Measurements from ENCODE around the gene FBXO38. TPM values are rescaled to one million over a fixed set of nuclear protein-coding genes. Genes with fewer than 3 reads are reported as not detected.
A peak's percentile ranks its signal among the peaks of the same experiment; 100 is the strongest.

FBXO38 gene
- 10 to 100 TPM; 38.2 to 45.1 TPM for total RNA-seq

GRCh38 chr5:148383564-148384379, at the start of gene FBXO38:
FBXO38 (plus strand) TSS chr5:148383958; CDS start chr5:148394777, 10,819 bp downstream.
- Histone ChIP-seq H3K36me3 (no peaks in the 10 kb centered on the region), H3K9ac (ENCODE audit: low read depth in 2 of 2, low read length in 2 of 2) (peak within 1 kb of the TSS; percentile 94), H3K4me3 (peak within 1 kb of the TSS; percentile 76), H3K27me3 (no peaks in the 10 kb centered on the region), H3K9me3 (no peaks in the 10 kb centered on the region), H3K4me1 (peaks cover 6% of the 10 kb centered on the region), H3K27ac (peak within 1 kb of the TSS; percentile 84)
- intact Hi-C loops (cut with DNase I): no loop called here
- DNase-seq: peak; percentile 98
- TF ChIP-seq CTCF (IDR thresholded peaks at IDR 0.05): no peak

GRCh38 chr5:148335259-148335658, 48.5 kb upstream of the FBXO38 start, which contains the start of gene SPINK9:
SPINK9 (plus strand) TSS chr5:148335559; CDS start chr5:148335614, 55 bp downstream.
- no peak for TF ChIP-seq CTCF (IDR thresholded peaks at IDR 0.05)
- intact Hi-C loops (cut with DNase I): no loop called here

GRCh38 chr5:148336704-148337435, 46.9 kb upstream of the FBXO38 start:
- DNase-seq: no peak
- Histone ChIP-seq H3K36me3 (no peaks in the 10 kb centered on the region), H3K9me3 (no peaks in the 10 kb centered on the region), H3K27me3 (no peaks in the 10 kb centered on the region), H3K4me3 (no peak overlapping the region), H3K9ac (ENCODE audit: low read depth in 2 of 2, low read length in 2 of 2) (no peak overlapping the region), H3K4me1 (no peaks in the 10 kb centered on the region), H3K27ac (no peak overlapping the region)
- intact Hi-C loops (cut with DNase I): no loop called here
- no peak for TF ChIP-seq CTCF (IDR thresholded peaks at IDR 0.05)

More at GRCh38 chr5:148335259-148335658, 48.5 kb upstream of the FBXO38 start, which contains the start of gene SPINK9:
- Histone ChIP-seq H3K27me3 (no peaks in the 10 kb centered on the region), H3K4me1 (no peaks in the 10 kb centered on the region), H3K9ac (ENCODE audit: low read depth in 2 of 2, low read length in 2 of 2) (no peak within 1 kb of the TSS), H3K9me3 (no peaks in the 10 kb centered on the region), H3K27ac (no peak within 1 kb of the TSS), H3K36me3 (no peaks in the 10 kb centered on the region), H3K4me3 (no peak within 1 kb of the TSS)
- DNase-seq: no peak

DNA sequence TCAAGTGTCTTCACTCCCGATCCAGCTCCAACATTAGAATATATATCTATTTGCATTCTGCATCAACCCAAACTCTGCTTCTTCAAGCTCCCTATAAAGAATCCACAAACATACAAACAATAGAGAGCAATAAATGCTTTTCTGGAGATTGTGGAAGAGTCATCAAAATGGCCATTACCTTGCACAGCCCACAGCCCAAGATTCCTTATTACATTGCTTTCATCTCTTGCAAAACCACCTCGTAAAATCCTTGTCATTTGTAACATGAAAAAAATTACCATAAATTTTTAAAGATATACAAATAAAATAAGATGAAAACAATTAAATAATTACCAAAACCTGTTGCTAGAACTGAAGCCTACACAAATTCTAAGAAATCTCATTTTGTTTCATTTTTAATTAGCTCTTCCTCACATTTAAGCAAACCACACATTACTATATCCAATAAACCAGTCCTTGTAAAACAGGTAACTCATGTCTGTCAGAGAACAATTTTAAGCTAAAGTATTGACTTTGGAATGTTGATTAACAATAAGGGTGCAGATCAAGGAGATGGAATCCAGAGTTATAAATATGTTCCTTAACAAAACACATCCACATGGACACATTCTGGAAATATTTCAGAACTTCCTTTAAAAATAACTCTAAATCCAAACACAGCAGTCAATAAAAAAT, 41.2 kb upstream of the FBXO38 start:
- H3K9ac ChIP-seq (ENCODE audit: low read depth in 2 of 2, low read length in 2 of 2): no peak overlapping the region
- no peak overlapping the region for H3K27ac ChIP-seq
- H3K4me1 ChIP-seq: no peaks in the 10 kb centered on the region
- H3K9me3 ChIP-seq: no peaks in the 10 kb centered on the region
- no peak for DNase-seq
- TF ChIP-seq CTCF (IDR thresholded peaks at IDR 0.05): no peak
- H3K4me3 ChIP-seq: no peak overlapping the region
- no peaks in the 10 kb centered on the region for H3K27me3 ChIP-seq
- intact Hi-C loops (cut with DNase I): no loop called here
- no peaks in the 10 kb centered on the region for H3K36me3 ChIP-seq

DNA sequence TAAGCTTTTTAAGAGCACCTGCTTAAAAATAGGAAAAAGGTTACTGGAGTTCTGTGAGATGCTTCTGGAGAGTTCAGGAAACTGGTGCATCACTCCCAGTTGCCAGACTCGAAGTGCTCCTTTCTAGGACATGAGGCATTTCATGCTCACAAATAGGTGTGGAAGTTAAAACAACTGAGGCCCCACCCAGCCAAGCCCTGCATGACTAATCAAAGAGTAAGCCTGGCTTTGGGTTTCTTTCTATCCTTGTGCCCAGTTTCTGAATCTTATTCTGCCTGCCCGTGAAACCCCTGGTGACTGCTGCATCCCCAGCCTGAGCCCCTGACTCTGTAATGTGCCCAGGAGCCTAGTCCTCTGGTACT, 40.7 kb upstream of the FBXO38 start:
- no peak for TF ChIP-seq CTCF (IDR thresholded peaks at IDR 0.05)
- H3K4me1 ChIP-seq: no peaks in the 10 kb centered on the region
- H3K4me3 ChIP-seq: no peak overlapping the region
- H3K27me3 ChIP-seq: no peaks in the 10 kb centered on the region
- H3K27ac ChIP-seq: no peak overlapping the region
- peak; percentile 78 for DNase-seq
- H3K36me3 ChIP-seq: no peaks in the 10 kb centered on the region
- no peaks in the 10 kb centered on the region for H3K9me3 ChIP-seq
- intact Hi-C loops (cut with DNase I): no loop called here
- no peak overlapping the region for H3K9ac ChIP-seq (ENCODE audit: low read depth in 2 of 2, low read length in 2 of 2)

Measured in colonic mucosa (tissue), 4 donors.